Testis (tissue), 2 donors: ENCODE measurements around the gene DNAJC10.
A peak's percentile ranks its signal among the peaks of the same experiment; 100 is the strongest.

Experiments
- CTCF ChIP-seq, 3 experiments: fragments of 450-650 bp in 2 of 3; fragments of 200-600 bp in 1 of 3; sonication (generic) in 1 of 3; IDR thresholded peaks; one replicate each; pipeline ENCODE4 v1.5.1; 2016 to 2019; ENCODE audit warnings: antibody characterized with exemption in 3 of 3, mild to moderate bottlenecking in 2 of 3, moderate library complexity in 1 of 3
- POLR2A ChIP-seq: fragments of 450-650 bp; IDR thresholded peaks from one replicate; pipeline ENCODE4 v1.6.1; 2017; ENCODE audit warnings: antibody characterized with exemption, mild to moderate bottlenecking, moderate library complexity

DNA sequence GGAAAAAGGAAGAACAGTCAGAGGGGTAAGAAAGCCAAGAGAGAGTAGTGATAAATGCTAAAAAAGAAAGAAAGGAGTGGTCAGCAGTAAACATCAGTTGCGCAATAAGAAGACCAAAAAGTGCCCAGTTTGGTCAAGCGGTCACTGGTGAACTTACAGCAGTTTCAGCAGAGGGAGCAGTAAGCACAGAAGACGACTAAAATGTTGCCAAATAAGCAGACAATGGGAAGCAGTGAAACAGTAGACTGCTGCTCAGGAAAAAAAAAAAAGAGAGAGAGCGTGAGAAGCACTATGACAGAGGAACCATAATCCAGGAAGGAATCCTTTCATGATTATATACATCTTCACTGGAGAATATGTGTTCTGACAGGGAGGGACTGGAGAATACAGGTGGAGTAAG is 45.8 kb downstream of the DNAJC10 start:
- TF ChIP-seq CTCF (IDR thresholded peaks at IDR 0.05) (peak in 1 of 3 experiments; percentile 23), POLR2A (no peak)
